Nephron (organoid): ENCODE results near the gene SLC6A7.
A peak's percentile ranks its signal among the peaks of the same experiment; 100 is the strongest.

Experiments used
- H3K27ac Mint-ChIP-seq, 3 experiments: 2 replicates each; pipeline ENCODE4 v1.8.0; 2020; ENCODE audit warnings: mixed read lengths in 3 of 3, mild to moderate bottlenecking in 2 of 3, moderate library complexity in 1 of 3
- H3K27me3 Mint-ChIP-seq: 2 replicates; pipeline ENCODE4 v1.8.0; 2021; ENCODE audit warnings: low read depth, mild to moderate bottlenecking, moderate library complexity, mixed read lengths
- H3K36me3 Mint-ChIP-seq: 2 replicates; pipeline ENCODE4 v1.8.0; 2020; ENCODE audit warnings: low read depth, mixed read lengths
- H3K4me1 Mint-ChIP-seq: 2 replicates; pipeline ENCODE4 v1.8.0; 2020; ENCODE audit warnings: mixed read lengths
- H3K4me3 Mint-ChIP-seq, 3 experiments: 2 replicates each; pipeline ENCODE4 v1.8.0; 2020; ENCODE audit warnings: mild to moderate bottlenecking in 3 of 3, mixed read lengths in 3 of 3, moderate library complexity in 2 of 3
- H3K9me3 Mint-ChIP-seq: 2 replicates; pipeline ENCODE4 v1.8.0; 2020; ENCODE audit warnings: mixed read lengths
- TF ChIP-seq, protein P1 (sequence below), 3 experiments: fragments of 200-600 bp; sonication (generic); IDR thresholded peaks; one replicate each; pipeline ENCODE4 v1.5.0; 2021; ENCODE audit warnings: antibody characterized with exemption in 3 of 3; ENCODE audit not compliant: unreplicated experiment in 3 of 3

SLC6A7 gene

DNA sequence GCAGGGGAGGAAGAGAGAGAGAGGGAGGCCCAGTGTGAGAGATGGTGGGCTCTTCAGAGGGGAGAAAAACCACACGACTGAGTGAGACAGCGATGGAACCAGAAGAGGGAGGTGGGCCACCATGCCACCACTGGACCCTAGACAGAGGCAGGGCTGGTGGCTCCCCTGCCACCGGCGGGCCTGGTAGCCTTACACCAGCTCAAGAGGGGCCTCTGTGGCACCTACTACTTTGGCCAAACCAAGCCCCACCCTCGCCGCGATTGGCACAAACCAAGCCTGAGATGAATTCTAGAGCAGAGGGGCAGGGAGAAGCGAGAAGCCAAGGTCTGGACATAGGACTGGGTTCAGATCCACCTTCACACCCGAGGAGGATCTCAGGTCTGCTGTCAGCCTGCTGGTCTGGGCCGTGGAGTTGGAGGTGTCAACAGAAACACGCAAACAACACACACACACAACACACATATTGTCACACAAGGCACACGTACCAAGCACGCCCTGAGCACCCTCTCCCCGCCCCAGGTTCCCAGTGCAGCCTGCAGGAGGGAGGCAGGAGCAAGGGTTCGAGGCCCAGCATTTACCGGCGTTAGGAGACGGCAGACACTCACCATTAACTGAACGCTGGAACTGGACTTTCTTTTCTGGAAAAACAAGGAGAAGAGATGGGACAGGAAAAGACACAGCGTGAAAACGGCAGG lies 49.4 kb downstream of the SLC6A7 start:
- no peak overlapping the region for H3K4me3 Mint-ChIP-seq
- no peak overlapping the region for H3K27ac Mint-ChIP-seq
- TF ChIP-seq, protein P1, sequence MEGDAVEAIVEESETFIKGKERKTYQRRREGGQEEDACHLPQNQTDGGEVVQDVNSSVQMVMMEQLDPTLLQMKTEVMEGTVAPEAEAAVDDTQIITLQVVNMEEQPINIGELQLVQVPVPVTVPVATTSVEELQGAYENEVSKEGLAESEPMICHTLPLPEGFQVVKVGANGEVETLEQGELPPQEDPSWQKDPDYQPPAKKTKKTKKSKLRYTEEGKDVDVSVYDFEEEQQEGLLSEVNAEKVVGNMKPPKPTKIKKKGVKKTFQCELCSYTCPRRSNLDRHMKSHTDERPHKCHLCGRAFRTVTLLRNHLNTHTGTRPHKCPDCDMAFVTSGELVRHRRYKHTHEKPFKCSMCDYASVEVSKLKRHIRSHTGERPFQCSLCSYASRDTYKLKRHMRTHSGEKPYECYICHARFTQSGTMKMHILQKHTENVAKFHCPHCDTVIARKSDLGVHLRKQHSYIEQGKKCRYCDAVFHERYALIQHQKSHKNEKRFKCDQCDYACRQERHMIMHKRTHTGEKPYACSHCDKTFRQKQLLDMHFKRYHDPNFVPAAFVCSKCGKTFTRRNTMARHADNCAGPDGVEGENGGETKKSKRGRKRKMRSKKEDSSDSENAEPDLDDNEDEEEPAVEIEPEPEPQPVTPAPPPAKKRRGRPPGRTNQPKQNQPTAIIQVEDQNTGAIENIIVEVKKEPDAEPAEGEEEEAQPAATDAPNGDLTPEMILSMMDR (IDR thresholded peaks at IDR 0.05; ENCODE audit: unreplicated experiment in 3 of 3) = no peak
- H3K36me3 Mint-ChIP-seq = no peaks in the 10 kb centered on the region
- H3K27me3 Mint-ChIP-seq = peaks cover 8% of the 10 kb centered on the region
- no peaks in the 10 kb centered on the region for H3K9me3 Mint-ChIP-seq
- peaks cover 43% of the 10 kb centered on the region for H3K4me1 Mint-ChIP-seq

DNA sequence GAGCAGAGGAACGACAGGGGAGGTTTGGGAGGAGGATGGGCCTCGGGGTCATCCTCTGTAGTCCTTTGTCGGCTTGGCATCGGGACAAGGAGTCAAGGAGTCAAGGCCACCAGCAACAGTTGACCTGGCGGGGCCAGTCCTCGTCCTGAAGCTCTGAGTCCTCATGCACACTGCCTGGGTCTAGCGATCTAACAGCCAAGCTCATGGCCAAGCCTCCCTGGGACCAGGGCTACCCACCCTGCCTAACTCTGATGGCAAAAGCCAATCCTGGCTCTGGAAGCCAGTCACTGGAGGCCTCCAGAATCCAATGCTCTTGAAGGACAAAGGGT lies 49.9 kb downstream of the SLC6A7 start:
- Mint-ChIP-seq H3K4me1 (peaks cover 43% of the 10 kb centered on the region), H3K9me3 (no peaks in the 10 kb centered on the region), H3K27ac (no peak overlapping the region), H3K27me3 (peaks cover 8% of the 10 kb centered on the region), H3K4me3 (no peak overlapping the region), H3K36me3 (no peaks in the 10 kb centered on the region)
- TF ChIP-seq, protein P1 (IDR thresholded peaks at IDR 0.05; ENCODE audit: unreplicated experiment in 3 of 3) = no peak

DNA sequence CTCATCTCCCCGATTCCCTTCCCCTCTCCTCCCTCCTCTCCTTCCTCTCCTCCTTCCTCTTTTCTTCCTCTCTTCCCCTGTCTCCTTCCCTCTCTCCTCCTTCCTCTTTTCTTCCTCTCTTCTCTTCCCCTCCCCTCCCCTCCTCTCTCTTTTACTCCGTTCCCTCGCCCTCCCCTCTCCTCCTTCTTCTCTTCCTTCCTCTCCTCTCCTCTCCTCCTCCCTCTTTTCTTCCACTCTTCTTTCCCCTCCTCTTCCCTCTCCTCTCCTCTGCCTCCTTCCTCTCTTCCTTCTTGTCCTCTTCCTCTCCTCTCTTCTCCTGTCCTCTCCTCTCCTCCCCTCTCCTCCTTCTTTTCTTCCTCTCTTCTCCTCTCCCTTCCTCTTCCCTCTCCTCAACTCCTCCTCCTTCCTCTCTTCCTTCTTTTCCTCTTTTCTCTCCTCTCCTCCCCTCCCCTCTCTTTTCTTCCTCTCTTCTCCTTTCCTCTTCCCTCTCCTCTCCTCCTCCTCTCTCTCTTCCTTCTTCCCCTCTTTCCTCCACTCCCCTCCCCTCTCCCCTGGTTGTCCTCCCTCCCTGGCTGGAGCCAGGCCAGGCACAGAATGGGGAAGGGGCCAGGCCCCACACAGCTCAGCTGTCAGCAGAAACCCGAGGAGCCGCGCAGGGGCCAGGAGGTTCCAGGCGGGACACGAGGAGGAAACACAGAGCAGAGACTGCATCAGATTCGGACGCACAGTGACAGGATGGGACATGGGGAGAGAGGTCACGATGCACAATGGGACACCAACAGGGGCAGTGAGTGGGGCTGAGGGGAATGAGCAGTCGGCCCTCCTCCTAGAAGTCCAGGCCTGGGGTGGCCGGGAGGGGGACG lies 51.7 kb downstream of the SLC6A7 start:
- Mint-ChIP-seq H3K9me3 (no peaks in the 10 kb centered on the region), H3K4me3 (peak overlapping the region; percentile 10 to 57 (median 23)), H3K27me3 (peaks cover 8% of the 10 kb centered on the region), H3K36me3 (no peaks in the 10 kb centered on the region), H3K4me1 (peaks cover 42% of the 10 kb centered on the region), H3K27ac (peak overlapping the region; percentile 81 to 91 (median 82))
- TF ChIP-seq, protein P1 (IDR thresholded peaks at IDR 0.05; ENCODE audit: unreplicated experiment in 3 of 3) = no peak

DNA sequence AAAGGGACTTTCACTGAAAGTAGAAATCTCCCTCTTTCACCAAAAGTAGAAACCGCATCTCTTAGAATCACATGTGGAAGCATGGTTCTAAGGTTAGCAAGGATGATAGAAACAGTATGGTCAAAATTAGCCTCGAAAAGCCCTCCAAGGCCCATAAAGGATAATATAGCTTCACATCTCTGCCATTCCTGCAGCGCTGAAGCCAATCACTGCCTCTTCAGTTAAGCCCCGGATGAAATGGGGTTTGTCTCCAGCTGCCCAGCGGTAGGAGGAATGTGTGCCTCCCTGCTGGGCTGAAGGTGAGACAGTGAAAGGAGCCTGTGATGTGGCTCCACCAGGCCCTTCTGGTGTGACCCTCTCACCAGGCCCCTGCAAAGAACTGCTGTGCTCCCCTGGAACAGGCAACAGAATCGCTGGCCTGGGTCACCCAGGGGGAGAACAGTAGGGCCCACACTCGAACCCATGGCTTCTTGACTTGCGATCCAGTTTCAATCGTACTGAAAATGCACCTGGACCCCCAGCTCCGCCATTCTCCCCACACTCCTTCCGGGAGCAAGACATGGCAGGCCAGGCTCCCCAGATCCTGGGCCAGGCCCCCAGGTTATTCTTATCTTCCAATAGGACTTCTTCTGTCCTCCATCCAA lies 52.5 kb downstream of the SLC6A7 start:
- H3K36me3 Mint-ChIP-seq = no peaks in the 10 kb centered on the region
- peaks cover 13% of the 10 kb centered on the region for H3K27me3 Mint-ChIP-seq
- peak overlapping the region in 1 of 3 experiments; percentile 23 for H3K4me3 Mint-ChIP-seq
- peak overlapping the region; percentile 81 to 91 (median 82) for H3K27ac Mint-ChIP-seq
- H3K9me3 Mint-ChIP-seq = no peaks in the 10 kb centered on the region
- TF ChIP-seq, protein P1 (IDR thresholded peaks at IDR 0.05; ENCODE audit: unreplicated experiment in 3 of 3) = no peak
- peaks cover 51% of the 10 kb centered on the region for H3K4me1 Mint-ChIP-seq

DNA sequence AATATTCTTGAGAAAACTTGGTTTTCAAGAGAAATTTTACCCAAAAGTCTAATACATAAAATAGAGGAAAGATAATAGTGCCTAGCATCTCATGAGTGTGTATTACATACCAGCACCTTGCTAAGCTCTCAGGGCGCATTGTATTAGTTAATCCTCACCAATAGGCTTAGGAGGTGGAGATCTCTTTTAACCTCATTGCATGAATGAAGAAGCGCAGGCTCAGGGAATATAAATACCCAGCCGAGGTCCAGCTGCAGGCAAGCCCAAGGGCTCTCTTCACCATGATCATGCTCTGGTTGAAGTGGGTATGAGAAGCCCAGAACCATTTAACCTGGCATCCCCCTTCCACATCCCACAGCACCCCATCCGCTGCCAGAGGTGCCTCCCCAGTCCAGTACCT lies 53.7 kb downstream of the SLC6A7 start:
- TF ChIP-seq, protein P1 (IDR thresholded peaks at IDR 0.05; ENCODE audit: unreplicated experiment in 3 of 3) = no peak
- Mint-ChIP-seq H3K27me3 (peaks cover 13% of the 10 kb centered on the region), H3K27ac (peak overlapping the region; percentile 62 to 80 (median 79)), H3K36me3 (no peaks in the 10 kb centered on the region), H3K4me3 (peak overlapping the region; percentile 80 to 84 (median 80)), H3K4me1 (peaks cover 53% of the 10 kb centered on the region), H3K9me3 (no peaks in the 10 kb centered on the region)
